Neural cell (in vitro differentiated cells): ENCODE data around the gene QRICH2.

Source experiments
- EZH2 ChIP-seq: fragments of 200-600, 300-800 bp; shearing (Covaris generic), sonication (generic); IDR thresholded peaks from 2 replicates; pipeline ENCODE4 v1.6.1; 2014; ENCODE audit warnings: antibody characterized with exemption, low read length, borderline replicate concordance, mild to moderate bottlenecking; ENCODE audit not compliant: insufficient read depth, poor library complexity, severe bottlenecking
- MXI1 ChIP-seq: fragments of 450-650 bp; conservative IDR thresholded peaks from 2 replicates; pipeline ENCODE4 v1.6.1; 2014; ENCODE audit warnings: antibody characterized with exemption, mild to moderate bottlenecking; ENCODE audit not compliant: poor library complexity, severe bottlenecking
- POLR2AphosphoS5 ChIP-seq: IDR thresholded peaks from 2 replicates; pipeline ENCODE4 v1.6.1; 2012
- SMC3 ChIP-seq: fragments of 450-650 bp; conservative IDR thresholded peaks from 2 replicates; pipeline ENCODE4 v1.6.1; 2014; ENCODE audit warnings: antibody characterized with exemption, mild to moderate bottlenecking, moderate library complexity; ENCODE audit not compliant: poor library complexity
- TF ChIP-seq, protein P1 (sequence below): fragments of 450-650 bp; IDR thresholded peaks from 2 replicates; pipeline ENCODE4 v1.5.1; 2014; ENCODE audit warnings: antibody characterized with exemption, mild to moderate bottlenecking, moderate library complexity; ENCODE audit not compliant: poor library complexity, severe bottlenecking

GRCh38 chr17:76337413-76337777, 29.3 kb upstream of the QRICH2 start:
- TF ChIP-seq POLR2AphosphoS5: no peak
- TF ChIP-seq SMC3: no peak
- TF ChIP-seq, protein P1, sequence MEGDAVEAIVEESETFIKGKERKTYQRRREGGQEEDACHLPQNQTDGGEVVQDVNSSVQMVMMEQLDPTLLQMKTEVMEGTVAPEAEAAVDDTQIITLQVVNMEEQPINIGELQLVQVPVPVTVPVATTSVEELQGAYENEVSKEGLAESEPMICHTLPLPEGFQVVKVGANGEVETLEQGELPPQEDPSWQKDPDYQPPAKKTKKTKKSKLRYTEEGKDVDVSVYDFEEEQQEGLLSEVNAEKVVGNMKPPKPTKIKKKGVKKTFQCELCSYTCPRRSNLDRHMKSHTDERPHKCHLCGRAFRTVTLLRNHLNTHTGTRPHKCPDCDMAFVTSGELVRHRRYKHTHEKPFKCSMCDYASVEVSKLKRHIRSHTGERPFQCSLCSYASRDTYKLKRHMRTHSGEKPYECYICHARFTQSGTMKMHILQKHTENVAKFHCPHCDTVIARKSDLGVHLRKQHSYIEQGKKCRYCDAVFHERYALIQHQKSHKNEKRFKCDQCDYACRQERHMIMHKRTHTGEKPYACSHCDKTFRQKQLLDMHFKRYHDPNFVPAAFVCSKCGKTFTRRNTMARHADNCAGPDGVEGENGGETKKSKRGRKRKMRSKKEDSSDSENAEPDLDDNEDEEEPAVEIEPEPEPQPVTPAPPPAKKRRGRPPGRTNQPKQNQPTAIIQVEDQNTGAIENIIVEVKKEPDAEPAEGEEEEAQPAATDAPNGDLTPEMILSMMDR: no peak
- TF ChIP-seq MXI1: no peak
- no peak for TF ChIP-seq EZH2
